Inflammatory macrophage treated with lipopolysaccharide for 1 hour (primary cell): ENCODE results near the gene PPFIA2.

Experiments used
- DNase-seq, 2 donors: peaks; one replicate each; pipeline ENCODE4 v3.0.0-alpha.2; 2020 to 2022

Gene PPFIA2

DNA sequence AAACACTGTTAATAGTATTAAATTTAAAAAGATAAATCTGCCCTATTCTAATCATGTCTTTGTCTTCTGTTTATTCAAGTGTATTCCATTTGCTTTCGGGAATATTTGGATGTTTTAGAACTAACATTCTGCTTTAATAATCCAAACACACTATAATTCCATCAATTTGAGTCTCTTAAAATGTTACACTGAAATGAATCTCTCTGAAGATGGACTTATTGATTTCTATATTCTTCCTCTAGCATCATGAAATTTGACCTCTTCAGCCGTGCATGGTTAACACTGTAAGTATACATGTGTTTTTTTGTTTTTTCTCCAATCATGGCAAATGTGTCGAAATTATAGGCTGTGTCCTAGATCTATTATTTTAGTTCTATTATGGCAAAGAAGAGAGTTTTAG is 342.1 kb downstream of the PPFIA2 start:
- no peak for DNase-seq

DNA sequence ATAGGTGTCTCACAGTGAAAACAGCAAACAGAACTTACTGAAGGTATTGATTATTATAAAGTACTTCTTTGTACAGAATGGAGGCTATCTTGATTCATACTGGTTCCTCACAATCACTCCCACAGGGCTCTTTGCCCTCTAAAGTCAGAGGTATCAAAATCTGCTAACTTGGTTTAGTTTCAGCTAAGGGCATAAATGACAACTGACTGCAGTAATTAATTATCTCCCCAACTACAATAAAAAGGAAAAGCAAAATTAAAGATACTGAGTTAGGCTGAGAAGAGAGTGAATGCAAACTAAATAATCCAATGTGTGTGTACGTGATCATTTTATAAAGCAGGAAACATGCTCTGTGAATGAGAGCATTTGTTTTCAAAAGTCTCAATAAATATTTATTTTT is 342.6 kb downstream of the PPFIA2 start:
- DNase-seq, result no peak

DNA sequence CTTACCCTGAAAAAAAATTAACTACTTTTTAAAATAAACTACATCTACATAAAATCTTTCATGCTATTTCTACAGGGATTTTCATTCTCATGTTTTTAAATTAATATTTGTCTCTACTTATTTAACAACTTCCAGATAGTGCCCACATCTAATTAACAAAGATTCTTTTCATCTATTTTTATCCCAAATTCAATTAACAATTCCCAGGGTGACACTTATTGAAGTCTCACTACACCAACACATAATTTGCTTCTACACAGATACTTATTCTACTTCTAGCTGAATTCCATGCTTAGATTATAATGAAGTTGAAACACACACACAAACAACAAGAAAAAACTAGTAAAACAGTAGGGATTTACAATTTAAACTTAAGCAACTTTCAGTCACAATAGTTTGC is 344.7 kb downstream of the PPFIA2 start:
- DNase-seq, result no peak

DNA sequence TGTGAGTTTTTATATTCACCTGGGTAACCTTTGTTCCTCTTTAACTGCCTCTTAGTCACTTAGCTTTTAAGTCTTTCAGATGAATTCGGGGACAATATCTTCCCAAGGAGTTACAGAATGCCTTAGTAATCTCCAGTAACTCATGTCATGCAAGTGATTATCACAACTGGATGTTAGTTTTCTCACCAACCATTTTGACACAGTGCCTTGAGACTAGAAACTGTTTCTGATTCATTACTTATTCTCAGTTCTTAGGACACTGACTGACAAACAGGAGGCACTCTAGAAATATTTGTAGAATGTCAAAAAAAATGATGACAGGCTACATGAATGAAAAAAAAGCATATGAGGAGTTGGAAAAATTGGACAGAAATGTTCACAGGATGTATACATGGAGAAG is 346.2 kb downstream of the PPFIA2 start:
- no peak for DNase-seq

DNA sequence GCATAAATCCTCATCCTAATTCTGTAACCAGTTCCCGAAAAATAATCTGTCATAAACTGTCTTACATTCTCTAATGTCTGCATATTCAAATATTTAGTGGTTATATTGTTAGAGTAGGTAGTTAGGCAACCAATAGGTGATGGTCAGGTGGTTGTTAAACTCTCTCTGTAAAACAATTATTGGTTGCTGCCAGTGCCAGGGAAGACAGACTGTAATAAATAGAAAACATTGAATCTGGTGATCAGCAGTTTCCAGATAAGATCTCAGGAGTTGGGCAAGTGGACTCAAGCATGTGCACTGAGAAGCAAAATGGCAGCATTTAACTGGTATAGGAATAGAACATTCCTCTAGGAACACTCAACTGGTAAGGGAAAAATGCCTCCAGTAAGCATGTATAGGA is 355.8 kb downstream of the PPFIA2 start:
- DNase-seq, result no peak

DNA sequence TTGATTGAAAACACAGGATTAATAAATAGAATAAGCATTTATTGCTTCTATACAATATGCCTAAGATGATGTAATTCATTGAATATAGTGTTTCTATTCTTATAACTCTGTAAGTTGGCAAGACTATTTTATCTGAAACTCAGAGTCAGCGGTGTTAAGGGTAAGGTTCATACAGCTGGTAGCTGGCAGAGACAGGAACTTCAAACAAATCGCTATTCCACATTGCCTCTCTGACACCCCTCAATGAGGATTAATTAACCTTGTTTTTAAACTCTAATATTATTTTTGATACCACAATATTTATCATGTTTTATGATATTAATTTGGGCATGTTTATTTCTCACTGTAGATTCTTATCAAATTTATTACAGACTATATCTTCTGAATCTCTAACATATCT is 357.9 kb downstream of the PPFIA2 start:
- DNase-seq, result no peak

DNA sequence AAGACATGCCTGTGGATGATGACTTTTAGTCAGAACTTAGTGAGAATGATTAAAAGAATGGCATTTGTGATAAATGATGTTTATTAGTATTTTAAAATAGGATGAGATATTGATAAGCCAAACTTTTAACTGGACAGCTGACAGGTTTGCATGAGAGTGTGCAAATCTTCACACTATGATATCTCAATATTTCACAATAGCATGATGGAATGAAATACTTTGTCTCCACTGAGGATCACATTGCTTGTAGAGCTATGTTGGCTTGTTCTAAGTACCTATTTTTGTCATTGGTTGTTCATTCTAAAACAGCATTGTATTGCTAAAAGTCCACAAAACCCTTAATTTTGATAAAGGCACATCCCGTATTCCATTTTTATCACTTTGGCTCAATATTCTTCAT is 359.1 kb downstream of the PPFIA2 start:
- DNase-seq, result no peak

DNA sequence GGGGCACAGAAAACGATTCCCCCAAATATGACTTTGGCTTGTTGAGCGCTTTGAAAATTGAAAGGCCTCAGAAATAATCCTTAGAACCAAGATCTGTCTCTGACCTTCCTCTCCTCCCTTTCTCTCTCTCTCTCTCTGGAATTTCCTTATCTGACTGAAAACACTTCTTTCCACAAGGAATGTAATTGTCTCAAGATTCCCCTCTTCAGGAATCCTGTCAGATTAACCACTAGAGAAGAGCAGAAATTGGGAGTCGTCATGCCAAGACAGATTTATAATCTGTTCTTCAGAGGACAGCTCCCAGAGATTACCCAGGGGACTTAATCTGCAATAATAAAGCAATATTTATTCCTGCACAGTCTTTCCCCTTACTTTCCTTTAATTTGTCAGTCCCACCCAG is 363.7 kb downstream of the PPFIA2 start:
- no peak for DNase-seq

DNA sequence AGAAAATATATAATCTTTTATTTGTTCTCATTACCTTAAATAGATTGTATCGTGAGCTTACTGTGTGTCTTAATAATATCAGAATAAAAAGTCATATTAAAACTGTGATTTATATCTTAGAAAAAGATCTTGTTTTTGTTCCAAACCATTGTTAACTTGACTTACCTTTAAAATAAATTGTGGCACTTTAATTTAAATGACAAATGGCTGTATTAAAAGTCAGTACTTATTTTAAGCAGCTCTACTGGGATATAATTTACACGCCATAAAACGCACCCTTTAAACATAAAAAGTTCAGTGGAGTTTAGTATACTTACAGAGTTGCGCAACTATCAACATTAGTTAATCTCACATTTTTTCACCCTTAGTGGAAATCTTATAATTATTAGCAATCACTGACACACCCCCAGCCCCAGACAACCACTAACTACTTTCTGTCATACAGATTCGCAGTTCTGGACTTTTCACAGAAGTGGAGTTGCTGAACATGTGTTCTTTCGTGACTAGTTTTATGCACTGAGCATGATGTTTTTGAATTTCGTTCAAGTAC is 369.5 kb downstream of the PPFIA2 start:
- no peak for DNase-seq

DNA sequence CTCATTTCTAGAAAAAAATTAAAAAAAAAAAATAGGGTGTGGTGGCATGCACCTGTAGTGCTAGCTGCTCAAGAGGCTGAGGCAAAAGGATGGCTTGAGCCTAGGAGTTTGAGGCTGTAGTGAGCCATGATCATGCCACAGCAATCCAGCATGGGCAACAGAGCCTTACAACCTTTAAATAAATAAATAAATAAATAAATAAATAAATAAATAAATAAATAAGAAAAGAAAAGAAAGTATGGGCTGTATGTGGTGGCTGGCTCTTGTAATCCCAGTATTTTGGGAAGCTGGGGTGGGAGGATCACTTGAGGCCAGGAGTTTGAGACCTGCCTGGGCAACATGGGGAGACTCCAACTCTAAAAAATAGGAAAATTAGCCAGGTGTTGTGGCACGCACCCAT is 373.0 kb downstream of the PPFIA2 start:
- no peak for DNase-seq

DNA sequence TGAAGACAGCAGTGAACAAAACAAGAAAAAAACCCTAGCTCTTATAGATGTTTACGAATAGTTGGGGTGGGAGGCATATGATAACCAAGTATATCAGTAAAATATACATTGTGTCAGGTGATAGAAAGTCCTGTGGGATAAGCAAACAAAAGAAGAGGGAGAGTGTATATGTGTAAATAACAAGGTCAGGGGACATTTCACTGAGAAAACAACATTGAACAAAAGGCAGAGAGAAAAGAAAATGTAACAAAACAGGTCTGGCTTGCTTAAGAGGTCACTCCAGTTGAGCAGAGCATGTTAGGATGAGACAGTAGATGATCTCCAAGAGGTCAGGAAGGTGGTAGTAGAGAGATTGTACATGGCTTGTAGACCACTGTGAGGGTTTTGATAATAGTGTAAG is 377.2 kb downstream of the PPFIA2 start:
- no peak for DNase-seq

DNA sequence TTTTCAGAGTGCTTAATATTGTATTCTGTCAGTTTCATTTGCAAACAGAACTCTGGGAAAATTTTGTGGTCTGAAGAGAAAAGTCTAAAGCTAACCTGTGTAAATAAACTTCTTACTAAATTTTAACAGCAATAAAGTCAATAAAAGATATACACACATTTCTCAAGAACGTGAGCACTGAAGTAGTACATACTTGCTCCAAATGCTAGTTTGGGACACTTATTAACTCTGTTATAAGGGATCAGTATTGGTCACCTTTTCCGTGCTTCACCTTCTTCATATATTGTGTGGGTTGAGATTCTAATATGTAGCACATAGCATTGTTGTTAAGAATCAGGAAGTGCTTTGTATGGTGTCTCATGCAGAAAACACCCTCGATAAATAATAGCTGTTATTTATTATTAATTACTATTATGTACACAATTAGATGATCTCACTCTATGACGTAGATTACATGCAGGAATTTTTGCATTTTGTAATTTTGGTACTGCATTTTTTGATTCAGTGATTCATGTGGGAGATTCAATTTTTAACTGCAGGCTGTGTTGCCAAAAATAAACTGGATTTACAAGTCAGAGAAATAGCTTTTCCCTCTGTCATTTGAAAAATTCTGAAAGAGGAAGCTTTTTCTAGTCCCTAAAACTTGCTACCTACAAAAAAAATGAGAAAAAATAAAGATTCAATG is 380.4 kb downstream of the PPFIA2 start:
- DNase-seq, result no peak

DNA sequence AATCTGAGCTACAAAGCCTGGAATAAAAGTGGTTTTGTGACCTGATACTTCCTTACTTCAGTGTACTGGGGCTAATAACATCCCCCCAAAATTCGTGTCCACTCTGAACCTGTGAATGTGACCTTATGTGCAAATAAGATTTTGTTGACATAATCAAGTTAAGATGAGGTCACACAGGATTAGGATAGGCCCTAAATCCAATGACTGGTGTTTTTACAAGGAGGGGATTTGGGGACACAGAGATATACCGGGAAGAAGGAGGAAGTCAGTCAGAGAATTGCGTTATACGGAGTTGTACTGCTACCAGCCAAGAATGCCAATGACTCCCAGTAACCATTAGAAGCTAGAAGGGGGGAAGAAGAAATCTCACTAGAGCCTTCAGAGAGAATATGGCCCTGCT is 381.4 kb downstream of the PPFIA2 start:
- no peak for DNase-seq

DNA sequence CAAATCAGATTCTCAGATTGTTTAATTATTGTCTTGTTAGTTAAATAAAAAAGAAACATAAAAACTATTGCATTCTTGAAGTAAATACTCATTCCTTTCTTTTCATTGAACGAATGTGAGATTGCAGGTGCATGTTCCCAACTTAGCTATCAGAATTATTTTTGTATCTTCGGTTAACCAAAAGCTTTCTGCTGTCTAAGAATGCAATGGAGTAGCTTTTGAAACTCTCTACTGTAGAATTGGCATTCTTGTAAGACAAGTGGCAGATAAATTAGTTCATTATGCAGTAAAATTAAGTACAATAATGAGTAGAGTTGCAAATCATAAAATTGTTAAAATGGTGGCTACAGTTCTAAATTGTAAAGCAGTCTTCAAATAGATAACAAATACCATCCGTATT is 383.2 kb downstream of the PPFIA2 start:
- no peak for DNase-seq

DNA sequence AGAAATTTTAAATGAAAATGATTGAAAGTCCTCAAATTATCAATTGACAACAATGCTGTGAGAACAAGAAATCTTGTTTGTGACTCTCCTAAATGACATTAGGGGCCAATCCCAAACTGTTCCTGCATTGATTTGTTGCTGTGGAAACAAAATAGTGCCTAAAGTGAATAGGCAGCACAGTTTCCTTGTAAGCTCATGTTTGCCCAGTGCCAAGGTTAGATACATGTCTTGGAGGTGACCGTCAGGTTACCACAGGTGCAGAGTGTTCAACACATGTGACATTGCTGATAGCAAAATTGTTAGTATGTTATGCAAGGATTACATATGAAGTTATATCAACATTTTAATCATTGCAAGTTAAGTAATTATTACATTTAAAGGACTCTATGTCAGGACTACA is 388.7 kb downstream of the PPFIA2 start:
- no peak for DNase-seq

DNA sequence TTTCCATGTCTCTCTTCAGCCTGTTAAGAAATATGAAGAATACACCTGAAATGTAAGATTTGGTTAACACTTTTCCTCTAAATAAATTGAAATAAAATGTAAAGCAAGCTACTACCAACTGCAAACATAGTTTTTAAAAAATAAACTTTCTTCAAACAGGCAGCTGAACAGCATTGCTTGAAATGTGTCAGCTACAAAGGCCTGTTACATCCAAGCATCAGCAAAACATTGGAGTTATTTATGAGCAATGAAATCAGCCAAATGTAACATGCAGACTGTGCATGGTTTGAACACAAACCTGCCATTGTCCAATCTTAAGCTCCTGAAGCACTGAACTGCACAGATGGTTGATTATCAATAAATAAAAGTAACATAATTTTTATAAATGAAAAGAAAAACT is 390.0 kb downstream of the PPFIA2 start:
- no peak for DNase-seq

DNA sequence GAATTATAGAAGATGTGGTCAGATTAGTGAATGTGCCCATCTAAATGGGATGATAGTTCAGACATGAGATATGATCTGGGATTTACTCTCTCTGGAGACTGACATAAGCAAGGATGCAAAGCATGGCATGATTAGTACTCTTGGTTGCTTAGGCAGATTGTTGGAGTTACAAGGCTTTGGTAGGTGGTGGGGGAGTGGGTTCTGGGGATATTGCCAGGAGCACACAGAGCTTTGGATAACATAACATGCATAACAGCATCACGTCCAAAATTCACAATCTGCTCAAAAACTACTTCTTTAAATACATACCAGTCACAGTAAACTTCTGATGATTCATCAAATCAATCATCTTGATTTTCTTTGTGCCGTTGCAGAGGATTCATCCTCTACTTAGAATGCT is 393.9 kb downstream of the PPFIA2 start:
- no peak for DNase-seq

DNA sequence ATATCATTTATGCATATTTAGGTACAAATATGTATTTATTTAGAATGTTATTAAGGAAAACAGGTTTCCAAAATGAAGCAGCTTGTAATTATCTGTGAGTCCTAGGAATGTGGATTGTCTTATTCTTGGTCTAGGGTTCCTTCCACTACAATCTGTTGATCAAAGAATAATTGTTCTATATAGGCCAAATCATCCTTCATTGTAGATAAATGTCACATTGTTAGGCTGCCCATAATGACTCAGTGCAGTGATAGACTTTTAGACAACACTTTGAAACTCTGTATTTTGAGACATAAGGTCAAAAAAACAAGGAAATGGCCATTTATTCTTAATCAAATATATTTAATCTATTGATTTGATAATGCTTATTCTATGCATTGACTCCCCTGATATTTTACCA is 398.2 kb downstream of the PPFIA2 start:
- no peak for DNase-seq

DNA sequence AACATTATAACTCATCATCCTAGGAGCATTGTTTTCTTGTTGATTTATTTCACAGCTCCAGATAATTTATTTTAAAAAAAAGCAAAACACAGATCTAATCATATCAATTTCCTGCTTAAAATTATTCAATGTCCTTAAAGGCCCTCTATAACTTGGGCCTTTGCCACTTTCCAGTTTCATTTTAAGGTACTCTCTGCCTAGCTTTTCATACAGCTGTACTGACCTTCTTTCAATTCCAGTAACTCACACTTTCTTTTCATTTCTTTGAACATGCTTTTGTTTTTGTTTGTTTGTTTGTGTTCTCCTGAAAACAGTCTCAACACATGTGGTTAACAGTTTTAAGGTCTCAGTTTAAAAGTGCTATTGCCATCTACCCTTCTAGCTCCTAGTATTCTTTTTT is 399.4 kb downstream of the PPFIA2 start:
- DNase-seq, result no peak

DNA sequence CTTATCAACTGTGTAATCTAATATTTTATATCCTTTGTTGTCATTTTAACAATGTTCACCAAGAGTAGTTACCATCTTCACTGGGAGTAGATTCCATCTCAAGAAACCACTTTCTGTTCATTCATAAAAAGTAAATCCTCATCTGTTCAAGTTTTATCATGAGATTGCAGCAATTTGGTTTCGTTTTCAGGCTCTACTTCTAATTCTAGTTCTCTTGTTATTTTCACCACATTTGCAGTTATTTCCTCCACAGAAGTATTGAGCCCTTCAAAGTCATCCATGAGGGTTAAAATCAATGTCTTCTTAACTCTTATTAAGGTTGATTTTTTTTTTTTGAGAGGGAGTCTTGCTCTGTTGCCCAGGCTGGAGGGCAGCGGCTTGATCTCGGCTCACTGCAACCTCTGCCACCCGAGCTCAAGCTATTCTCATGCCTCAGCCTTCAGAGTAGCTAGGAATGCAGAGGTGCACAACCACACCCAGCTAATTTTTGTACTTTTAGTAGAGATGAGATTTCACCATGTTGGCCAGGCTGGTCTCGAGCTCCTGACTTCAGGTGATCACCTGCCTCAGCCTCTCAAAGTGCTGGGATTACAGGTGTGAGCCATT is 404.7 kb downstream of the PPFIA2 start:
- no peak for DNase-seq

DNA sequence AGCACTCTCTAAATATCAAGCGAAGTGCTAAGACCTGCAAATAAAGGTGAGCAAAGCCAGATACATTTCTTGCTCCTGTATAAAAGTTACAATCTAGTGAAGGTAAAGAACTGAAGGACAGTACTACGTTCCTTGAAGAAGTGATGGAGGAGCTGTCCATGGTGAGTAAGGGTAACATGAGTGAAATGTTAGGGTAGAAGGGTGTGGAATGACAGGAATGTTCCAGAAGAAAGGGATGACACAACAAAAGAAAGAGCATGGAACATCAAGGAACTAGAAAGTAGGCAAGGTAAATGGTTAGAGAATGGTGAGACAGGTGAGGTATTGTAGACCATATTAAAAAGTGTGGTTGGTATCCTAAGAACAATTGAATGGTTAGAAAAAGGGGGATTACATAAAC is 408.8 kb downstream of the PPFIA2 start:
- DNase-seq, result no peak

DNA sequence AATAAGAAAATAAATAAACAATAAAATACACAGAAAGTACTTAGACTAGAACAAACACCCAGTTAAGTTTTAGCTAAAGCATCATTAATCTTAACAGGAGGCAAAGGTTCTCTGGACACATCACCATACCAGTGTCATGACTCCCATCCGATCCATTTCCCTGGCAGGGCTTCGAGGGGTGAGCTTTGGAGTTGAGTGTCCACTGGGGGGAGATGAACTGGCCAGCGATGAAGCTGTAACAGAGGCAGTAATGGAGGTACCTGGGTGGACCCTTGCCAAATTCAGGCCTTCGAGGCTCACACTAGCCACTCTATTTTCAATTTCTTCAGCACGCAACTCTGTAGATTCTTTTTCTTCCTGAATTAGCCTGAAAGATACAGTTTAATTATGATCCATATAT is 411.7 kb downstream of the PPFIA2 start:
- DNase-seq, result no peak

DNA sequence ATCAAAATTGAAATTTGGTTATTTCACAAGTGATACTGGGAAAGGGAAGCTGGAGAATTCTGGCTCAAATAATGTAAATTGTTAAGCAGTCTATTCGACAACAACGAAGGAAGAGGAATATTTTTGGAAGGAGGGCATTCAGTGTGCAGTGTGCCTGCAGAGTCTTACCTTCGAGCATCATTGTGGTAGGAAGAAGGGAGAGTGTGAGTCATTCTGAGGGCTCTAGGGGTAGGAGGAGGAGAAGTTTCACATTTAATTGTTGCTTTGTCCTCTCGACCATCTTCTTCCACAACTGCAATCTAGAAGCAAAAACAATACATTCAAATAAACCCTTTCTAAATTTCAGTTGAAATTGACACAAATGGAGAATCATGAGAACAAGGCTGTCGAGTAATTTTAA is 418.2 kb downstream of the PPFIA2 start:
- DNase-seq, result no peak

DNA sequence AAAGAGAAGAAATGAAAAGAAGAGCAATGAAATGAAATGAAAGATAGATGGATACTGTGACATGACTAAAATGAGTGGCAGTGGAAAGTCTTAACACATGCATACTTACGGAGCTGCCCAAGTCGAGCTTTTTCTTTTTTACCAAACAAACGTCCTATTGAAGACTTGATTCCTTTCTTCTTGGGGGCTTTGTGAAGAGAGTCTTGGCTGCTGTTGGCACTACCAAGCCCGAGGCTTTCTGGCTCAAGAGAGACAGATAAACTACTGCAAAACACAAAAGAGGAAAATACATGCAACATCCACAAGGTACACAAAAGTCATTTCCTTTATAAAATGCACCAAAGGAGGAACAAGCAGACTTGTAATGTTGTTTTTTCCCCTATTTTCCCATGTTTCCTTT is 420.1 kb downstream of the PPFIA2 start:
- DNase-seq, result no peak

DNA sequence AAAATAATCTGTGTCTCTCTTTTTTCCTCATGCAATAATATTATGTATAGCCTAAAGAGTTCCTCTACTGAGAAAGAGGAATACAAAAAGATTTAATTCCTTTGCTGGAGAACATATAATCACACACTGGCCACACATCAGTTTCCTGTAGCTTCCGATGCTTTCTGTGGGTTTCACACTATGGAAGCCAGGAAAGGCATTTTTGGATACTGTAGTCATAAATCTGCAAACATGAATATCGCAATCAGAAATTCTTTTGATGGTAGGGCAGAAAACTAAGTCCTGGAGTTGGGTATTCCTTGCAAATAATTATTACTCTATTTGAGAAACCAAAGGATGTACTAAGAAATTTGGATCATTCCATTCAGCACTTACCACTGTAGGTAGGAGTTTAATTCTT is 421.3 kb downstream of the PPFIA2 start:
- no peak for DNase-seq
